Effector memory CD4-positive, alpha-beta T cell (primary cell): Measurements from ENCODE around the gene TMPRSS9.

ENCODE experiments used
- DNase-seq, 3 donors: peaks; one replicate each; pipeline ENCODE4 v3.0.0-alpha.2; 2020
- H3K27ac ChIP-seq: 2 replicates; pipeline ENCODE4 v1.7.0; 2013; ENCODE audit warnings: mild to moderate bottlenecking, low read length, moderate library complexity; ENCODE audit not compliant: insufficient read depth, poor library complexity, severe bottlenecking
- H3K27me3 ChIP-seq: replicated peaks from 2 replicates; pipeline ENCODE4 v1.7.0; 2013; ENCODE audit warnings: mild to moderate bottlenecking, low read length; ENCODE audit not compliant: insufficient read depth, control insufficient read depth, poor library complexity, severe bottlenecking
- H3K36me3 ChIP-seq: 2 replicates; pipeline ENCODE4 v1.7.0; 2013; ENCODE audit warnings: mild to moderate bottlenecking, low read length, moderate library complexity; ENCODE audit not compliant: control insufficient read depth, insufficient read depth
- H3K4me1 ChIP-seq: 2 replicates; pipeline ENCODE4 v1.7.0; 2013; ENCODE audit warnings: low read length, mild to moderate bottlenecking; ENCODE audit not compliant: control insufficient read depth, insufficient read depth, poor library complexity, severe bottlenecking
- H3K4me3 ChIP-seq: 2 replicates; pipeline ENCODE4 v1.7.0; 2013; ENCODE audit warnings: low read length, low read depth, mild to moderate bottlenecking; ENCODE audit not compliant: insufficient read depth, poor library complexity, severe bottlenecking
- H3K9me3 ChIP-seq: 2 replicates; pipeline ENCODE4 v1.7.0; 2013; ENCODE audit warnings: mild to moderate bottlenecking, low read length, moderate library complexity; ENCODE audit not compliant: control insufficient read depth

TMPRSS9 gene

DNA sequence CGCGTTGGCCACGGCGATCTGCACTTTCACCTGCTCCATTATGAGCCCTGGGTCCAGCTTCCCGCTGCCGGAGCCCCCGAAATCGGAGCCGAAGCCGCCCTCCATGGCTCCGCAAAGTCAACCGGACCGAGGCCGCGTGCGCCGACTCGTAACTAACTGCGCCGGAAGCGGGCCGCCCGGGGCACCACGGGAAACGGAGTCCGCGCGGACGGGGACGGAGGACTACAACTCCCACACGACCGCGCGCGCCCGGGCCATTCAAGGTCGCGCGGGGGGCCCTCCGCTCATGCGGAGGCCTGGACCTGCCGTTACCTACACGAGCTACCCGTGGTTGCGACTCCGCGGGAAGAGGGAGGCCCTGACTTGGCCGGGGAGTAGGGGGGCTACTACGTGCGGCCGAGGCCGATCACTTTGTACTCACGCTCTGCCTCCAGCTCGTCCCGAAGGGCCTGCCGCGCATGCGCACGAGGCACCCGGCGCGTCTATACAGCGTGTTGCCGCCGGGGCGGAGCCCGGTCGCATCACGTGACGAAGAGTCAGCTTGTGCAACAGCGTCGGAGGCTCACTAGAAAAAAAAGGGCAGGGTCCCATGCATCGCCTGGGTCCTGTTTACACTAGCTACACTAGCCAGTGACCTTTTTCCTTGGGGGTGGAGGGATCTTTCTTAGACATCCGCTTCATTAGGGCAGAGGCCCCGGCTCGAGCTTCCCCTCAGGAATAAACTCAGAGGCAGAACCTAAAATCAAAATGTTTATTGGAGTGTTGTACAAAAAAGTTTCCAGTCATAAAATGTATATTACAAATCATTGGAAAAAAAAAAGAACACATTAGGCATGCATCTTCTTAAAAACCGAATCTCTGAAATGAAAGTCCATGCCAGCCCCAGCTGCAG lies 67.6 kb downstream of the TMPRSS9 start, which contains the start of gene TIMM13:
TIMM13 (minus strand) TSS at position 158 of the 892 bp plus-strand sequence; CDS start at position 105, 53 bp downstream.
- H3K9me3 ChIP-seq = no peaks in the 10 kb centered on the region
- peak within 1 kb of the TSS; percentile 96 for H3K4me3 ChIP-seq
- H3K27ac ChIP-seq = peak within 1 kb of the TSS; percentile 98
- no peaks in the 10 kb centered on the region for H3K27me3 ChIP-seq
- peaks cover 25% of the 10 kb centered on the region for H3K4me1 ChIP-seq
- peak; percentile 91 to 94 (median 94) for DNase-seq
- H3K36me3 ChIP-seq = peaks cover 18% of the 10 kb centered on the region

DNA sequence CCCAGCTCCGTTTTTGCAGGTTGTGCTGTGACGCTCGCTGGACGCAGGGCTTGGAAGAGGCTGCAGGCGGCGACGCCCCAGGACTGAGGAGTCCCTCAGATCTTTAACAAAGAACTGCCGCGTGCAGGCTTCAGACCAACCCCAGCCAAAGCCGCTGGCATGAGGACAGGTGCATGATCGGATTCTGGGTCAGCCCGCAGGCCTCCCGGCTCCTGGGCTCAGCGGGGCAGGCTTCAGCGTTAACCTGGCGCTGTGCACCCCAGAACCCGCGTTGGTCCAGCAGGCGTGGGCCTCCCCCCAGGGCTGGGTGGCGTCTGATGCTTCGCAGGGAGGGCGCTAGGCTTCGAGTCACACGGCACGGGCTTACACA lies 68.2 kb downstream of the TMPRSS9 start:
- Histone ChIP-seq H3K27me3 (no peaks in the 10 kb centered on the region), H3K9me3 (no peaks in the 10 kb centered on the region), H3K27ac (peak overlapping the region; percentile 98), H3K36me3 (peaks cover 18% of the 10 kb centered on the region), H3K4me1 (peaks cover 25% of the 10 kb centered on the region), H3K4me3 (peak overlapping the region; percentile 96)
- DNase-seq = no peak

DNA sequence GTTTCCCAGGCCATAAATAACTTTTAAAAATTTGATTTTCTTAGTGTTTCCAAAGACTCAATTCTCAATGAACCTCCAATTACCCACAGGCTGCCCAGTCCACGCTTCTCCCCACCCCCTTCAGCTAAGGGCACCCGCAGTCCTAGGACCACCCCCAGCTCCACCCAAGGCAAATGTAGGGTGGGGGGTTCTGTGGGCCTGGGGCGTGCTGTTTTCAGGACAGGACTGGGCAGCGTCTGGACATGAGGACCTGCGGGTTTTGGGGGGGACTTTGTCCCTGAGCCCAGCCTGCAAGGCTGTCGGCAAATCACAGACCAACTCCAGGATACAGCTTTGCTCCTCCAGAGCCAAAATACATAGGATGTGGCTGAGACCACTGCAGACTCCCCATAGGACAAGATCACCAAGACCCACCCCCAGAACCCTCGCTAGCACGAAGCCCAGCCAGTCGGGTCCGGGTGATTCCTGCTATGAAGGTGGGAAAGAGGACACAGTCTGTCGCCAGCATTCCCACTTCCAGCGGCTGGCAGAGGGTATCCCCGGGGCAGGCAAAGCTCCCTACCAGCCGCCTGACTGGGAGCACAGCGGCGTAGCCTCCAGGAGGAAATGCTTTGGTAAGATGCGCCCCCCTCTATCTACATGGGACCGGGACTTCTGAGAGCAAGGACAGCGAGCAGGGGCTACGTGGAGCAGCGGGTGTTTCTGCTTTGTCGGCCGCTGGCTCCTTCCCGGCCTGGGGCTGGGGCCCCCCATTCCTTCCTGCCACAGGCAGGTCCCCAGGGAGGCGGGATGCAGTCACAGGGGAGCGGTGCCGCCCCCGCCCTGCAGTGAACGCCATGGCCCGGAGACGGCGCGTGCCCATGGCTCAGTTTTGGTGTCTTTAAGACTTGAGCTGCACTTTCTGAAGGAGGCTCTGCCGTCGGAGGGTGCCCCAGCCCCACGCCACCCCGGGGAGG lies 69.0 kb downstream of the TMPRSS9 start:
- Histone ChIP-seq H3K36me3 (peaks cover 16% of the 10 kb centered on the region), H3K27me3 (no peaks in the 10 kb centered on the region), H3K27ac (no peak overlapping the region), H3K4me1 (peaks cover 25% of the 10 kb centered on the region), H3K4me3 (no peak overlapping the region), H3K9me3 (no peaks in the 10 kb centered on the region)
- no peak for DNase-seq

DNA sequence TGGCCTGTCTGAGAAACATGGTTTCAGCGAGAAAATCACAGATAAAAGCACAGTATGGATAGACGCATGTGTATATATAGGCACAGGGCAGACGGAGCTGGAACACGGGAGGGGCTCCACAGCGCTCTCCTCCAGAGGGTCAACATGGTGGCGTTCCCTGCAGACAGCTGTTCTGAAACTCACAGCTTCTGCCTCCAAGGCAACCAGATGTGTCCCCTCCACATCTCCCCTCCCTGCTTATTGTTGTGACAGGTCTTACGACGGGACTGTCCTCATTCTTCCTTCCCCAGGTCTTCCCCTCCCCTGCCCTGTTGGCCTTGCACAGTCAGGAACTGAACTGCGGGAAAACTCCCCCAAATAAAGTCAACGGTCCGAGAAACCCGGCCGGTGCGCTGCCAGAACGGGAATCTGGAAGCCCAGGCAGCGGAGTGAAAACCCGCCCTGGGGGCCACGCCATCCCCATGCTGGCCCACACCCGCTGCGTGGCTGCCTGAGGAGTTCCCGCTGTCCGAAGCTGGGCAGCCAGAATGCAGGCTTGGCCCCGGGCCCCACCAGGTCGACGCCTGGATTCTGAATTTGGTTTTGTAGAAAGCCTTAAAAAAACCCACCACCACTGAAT lies 70.0 kb downstream of the TMPRSS9 start:
- Histone ChIP-seq H3K27ac (no peak overlapping the region), H3K9me3 (no peaks in the 10 kb centered on the region), H3K36me3 (peaks cover 22% of the 10 kb centered on the region), H3K4me1 (peaks cover 25% of the 10 kb centered on the region), H3K4me3 (no peak overlapping the region), H3K27me3 (no peaks in the 10 kb centered on the region)
- no peak for DNase-seq

DNA sequence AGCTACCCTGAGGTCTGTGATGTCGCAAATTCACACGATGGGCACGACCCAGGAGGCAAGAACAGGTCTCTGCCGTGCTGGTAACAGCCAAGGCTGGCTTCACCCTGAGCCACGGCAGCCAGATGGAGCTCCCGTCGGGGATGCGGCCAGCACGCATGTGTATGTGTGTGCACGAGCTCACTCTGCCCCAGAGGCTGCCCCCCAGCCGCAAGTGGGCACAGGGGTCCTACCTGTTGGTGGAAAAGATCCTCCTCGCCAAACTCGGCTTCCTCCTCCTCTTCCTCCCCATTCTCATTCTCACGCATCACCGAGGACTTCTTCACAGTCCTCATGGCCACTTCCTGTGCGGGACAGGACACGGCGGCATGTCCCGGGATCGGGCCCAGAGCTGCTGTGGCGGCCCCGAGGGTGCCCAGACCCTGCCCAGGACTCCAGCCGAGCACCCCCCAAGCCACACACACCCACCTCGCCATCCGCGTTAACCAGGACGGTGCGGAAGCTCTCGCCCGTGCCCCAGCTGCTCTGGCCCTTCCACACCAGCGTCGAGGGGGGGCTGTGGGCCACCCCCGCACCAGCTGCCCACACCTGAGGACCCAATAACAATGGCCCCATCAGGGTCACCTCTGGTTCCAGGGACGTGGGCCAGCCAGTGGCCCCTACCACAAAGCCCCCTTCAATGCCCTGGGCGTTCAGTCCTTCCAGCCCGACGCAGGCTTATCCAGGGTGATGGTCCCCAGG lies 71.4 kb downstream of the TMPRSS9 start:
- no peak overlapping the region for H3K4me3 ChIP-seq
- no peak overlapping the region for H3K27ac ChIP-seq
- H3K36me3 ChIP-seq = peaks cover 14% of the 10 kb centered on the region

DNA sequence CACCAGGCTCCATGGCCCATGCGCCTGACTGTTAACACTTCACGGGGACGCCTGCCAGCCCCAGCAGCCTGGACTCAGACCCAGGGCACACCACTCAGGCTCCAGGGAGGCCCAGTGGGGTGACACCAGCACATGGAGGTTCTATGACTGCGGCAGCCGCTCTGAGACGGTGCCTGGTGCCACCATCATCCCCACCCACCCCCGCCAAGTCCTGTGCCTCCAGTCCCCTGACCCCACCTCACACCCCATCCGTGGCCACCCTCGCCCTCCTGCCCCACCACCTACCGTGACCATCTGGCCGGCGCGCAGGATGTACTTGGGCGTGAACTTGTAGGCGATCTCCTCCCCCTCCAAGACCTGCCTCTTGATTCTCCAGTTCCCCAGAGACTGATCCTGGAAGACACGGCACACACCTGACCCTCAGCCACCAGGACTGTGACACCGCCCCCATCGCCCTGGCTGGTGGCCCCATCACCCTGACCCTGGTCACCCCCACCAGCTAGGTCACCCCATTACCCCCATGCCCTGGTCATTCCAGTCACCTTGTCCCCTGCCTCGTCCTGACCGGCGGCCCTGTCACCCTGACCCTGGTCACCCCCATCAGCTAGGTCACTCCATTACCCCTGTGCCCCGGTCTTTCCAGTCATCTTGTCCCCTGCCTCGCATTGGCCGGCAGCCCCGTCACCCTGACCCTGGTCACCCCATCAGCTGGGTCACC lies 72.2 kb downstream of the TMPRSS9 start:
- no peaks in the 10 kb centered on the region for H3K9me3 ChIP-seq
- peaks cover 19% of the 10 kb centered on the region for H3K36me3 ChIP-seq
- H3K4me3 ChIP-seq = no peak overlapping the region
- DNase-seq = no peak
- no peak overlapping the region for H3K27ac ChIP-seq
- no peaks in the 10 kb centered on the region for H3K27me3 ChIP-seq
- H3K4me1 ChIP-seq = peaks cover 8% of the 10 kb centered on the region

More for the DNA sequence above, 71.4 kb downstream of the TMPRSS9 start:
- H3K27me3 ChIP-seq = no peaks in the 10 kb centered on the region
- no peak for DNase-seq
- peaks cover 16% of the 10 kb centered on the region for H3K4me1 ChIP-seq
- H3K9me3 ChIP-seq = no peaks in the 10 kb centered on the region

DNA sequence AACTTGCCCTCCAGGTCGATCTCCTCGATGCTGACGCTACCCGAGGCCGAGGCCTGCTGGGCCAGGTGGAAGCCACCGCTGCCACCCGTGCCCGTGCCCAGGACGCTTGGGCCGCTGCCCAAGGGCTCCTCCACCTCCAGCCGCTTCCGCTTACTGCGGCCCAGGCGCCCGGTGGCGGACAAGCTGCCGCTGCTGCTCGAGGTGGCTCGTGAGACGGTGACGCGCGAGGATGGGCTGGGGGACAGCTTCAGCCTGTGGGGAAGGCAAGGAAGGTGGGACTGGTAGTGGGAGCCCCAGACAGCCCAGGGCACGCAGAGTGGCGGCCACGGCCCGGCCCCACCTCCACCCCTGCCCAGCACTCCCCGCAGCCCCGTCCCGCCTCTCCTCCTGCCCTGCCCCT lies 73.8 kb downstream of the TMPRSS9 start:
- Histone ChIP-seq H3K36me3 (peaks cover 29% of the 10 kb centered on the region), H3K4me1 (no peaks in the 10 kb centered on the region), H3K9me3 (no peaks in the 10 kb centered on the region), H3K4me3 (no peak overlapping the region), H3K27ac (no peak overlapping the region), H3K27me3 (no peaks in the 10 kb centered on the region)
- no peak for DNase-seq

DNA sequence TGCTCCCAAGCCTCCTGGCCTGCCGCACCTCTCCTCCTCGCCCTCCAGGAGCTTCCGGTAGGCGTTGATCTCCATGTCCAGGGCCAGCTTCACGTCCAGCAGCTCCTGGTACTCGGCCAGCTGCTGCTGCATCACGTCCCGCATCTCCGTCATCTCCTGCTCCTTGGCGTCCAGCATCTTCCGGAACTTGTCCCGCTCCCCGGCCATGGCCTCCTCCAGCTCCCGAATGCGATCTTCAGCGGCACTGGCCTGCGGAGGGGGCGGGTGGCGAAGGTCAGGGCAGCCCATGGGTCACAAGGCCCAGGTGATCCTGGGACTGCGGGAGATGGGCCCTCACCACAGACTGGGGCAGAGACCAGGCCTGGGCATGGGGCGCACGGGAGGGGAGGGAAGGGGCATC lies 74.2 kb downstream of the TMPRSS9 start:
- H3K36me3 ChIP-seq = peaks cover 29% of the 10 kb centered on the region
- H3K4me1 ChIP-seq = no peaks in the 10 kb centered on the region
- no peak overlapping the region for H3K4me3 ChIP-seq
- H3K9me3 ChIP-seq = no peaks in the 10 kb centered on the region
- H3K27me3 ChIP-seq = no peaks in the 10 kb centered on the region
- no peak overlapping the region for H3K27ac ChIP-seq
- DNase-seq = no peak
